NCI-H460 (cell line): ENCODE data around the gene GRWD1. TPM values are rescaled to one million over a fixed set of nuclear protein-coding genes. Genes with fewer than 3 reads are reported as not detected.

Experiments
- DNase-seq: peaks from one replicate; pipeline ENCODE4 v3.0.0-alpha.2; 2016; ENCODE audit warnings: low read depth; ENCODE audit errors: extremely low read depth
- total RNA-seq: library from RNA; depleted of rRNA; stranded (reverse); fragments of >200 nt; shearing (Covaris generic); gene quantifications from 2 replicates; pipeline ENCODE4 v1.2.3, GENCODE V29; 2014; rRNA removed

The GRWD1 gene
- total RNA-seq, 1 experiment from 2014 or later = 19.3 TPM

- peak; percentile 97 for DNase-seq
Observed at GRCh38 chr19:48492925-48493717, 47.3 kb downstream of the GRWD1 start.

- DNase-seq = no peak
Observed at GRCh38 chr19:48493718-48494401, 48.1 kb downstream of the GRWD1 start.

- DNase-seq = no peak
Observed at GRCh38 chr19:48495396-48495795, 49.6 kb downstream of the GRWD1 start.

GRCh38 chr19:48496959-48497727 is 51.4 kb downstream of the GRWD1 start:
- DNase-seq = no peak

- DNase-seq = no peak
Observed at GRCh38 chr19:48497728-48498594, 52.2 kb downstream of the GRWD1 start.

- DNase-seq = no peak
Observed at GRCh38 chr19:48498595-48499311, 53.0 kb downstream of the GRWD1 start.

- no peak for DNase-seq
Observed at GRCh38 chr19:48499316-48500090, 53.7 kb downstream of the GRWD1 start.

- no peak for DNase-seq
Observed at GRCh38 chr19:48500830-48501493, 55.2 kb downstream of the GRWD1 start.

- DNase-seq = peak; percentile 48
Observed at GRCh38 chr19:48501494-48502349, 55.9 kb downstream of the GRWD1 start.

- DNase-seq = no peak
Observed at GRCh38 chr19:48502350-48503018, 56.7 kb downstream of the GRWD1 start.

GRCh38 chr19:48506138-48506733 is 60.5 kb downstream of the GRWD1 start:
- peak; percentile 48 for DNase-seq

Other genes starting within 250 kb of the GRWD1 start
- 25.6 and 25.8 TPM in 2 replicates for gene CARD8, start 190.1 kb upstream of the GRWD1 start, total RNA-seq
- 3.3 and 3.7 TPM in 2 replicates for gene ZNF114, start 175.9 kb upstream of the GRWD1 start, total RNA-seq
- 80.7 and 84.7 TPM in 2 replicates for gene EMP3, start 120.4 kb upstream of the GRWD1 start, total RNA-seq
- 2.4 and 4.0 TPM in 2 replicates for gene TMEM143, start 82.0 kb upstream of the GRWD1 start, total RNA-seq
- 0.17 TPM in 1 of 2 replicates, not detected in the other for gene SYNGR4, start 81.6 kb upstream of the GRWD1 start, total RNA-seq
- gene KDELR1, start 54.4 kb upstream of the GRWD1 start, total RNA-seq = 78.2 and 78.7 TPM in 2 replicates
- 0.25 and 0.40 TPM in 2 replicates for gene GRIN2D, start 52.3 kb upstream of the GRWD1 start, total RNA-seq
- 1.8 and 2.0 TPM in 2 replicates for gene KCNJ14, start 9.6 kb downstream of the GRWD1 start, total RNA-seq
- gene CYTH2, start 23.4 kb downstream of the GRWD1 start, total RNA-seq = 22.2 and 26.3 TPM in 2 replicates
- 0.05 TPM in 1 of 2 replicates, not detected in the other for gene LMTK3, start 65.9 kb downstream of the GRWD1 start, total RNA-seq
- 0.12 TPM in 1 of 2 replicates, not detected in the other for gene SULT2B1, start 106.2 kb downstream of the GRWD1 start, total RNA-seq
- gene SPACA4, start 160.8 kb downstream of the GRWD1 start, total RNA-seq = not detected in 2 replicates
- 0.57 TPM in 1 of 2 replicates, not detected in the other for gene FAM83E, start 169.1 kb downstream of the GRWD1 start, total RNA-seq
- 1,411 and 1,488 TPM in 2 replicates for gene RPL18, start 173.2 kb downstream of the GRWD1 start, total RNA-seq
- gene SPHK2, start 173.5 kb downstream of the GRWD1 start, total RNA-seq = 6.7 and 6.9 TPM in 2 replicates
- 3.0 and 3.5 TPM in 2 replicates for gene DBP, start 191.4 kb downstream of the GRWD1 start, total RNA-seq
- gene CA11, start 200.2 kb downstream of the GRWD1 start, total RNA-seq = 3.3 and 4.3 TPM in 2 replicates
- not detected in 2 replicates for gene NTN5, start 227.0 kb downstream of the GRWD1 start, total RNA-seq
- not detected in 2 replicates for gene FUT2, start 250.0 kb downstream of the GRWD1 start, total RNA-seq